HCT116 (cell line): ENCODE results near the gene ST6GALNAC2. TPM values are rescaled to one million over a fixed set of nuclear protein-coding genes. Genes with fewer than 3 reads are reported as not detected.

ENCODE experiments used
- ATAC-seq: fragments of 200-7000 bp; cut with Tn5 transposase; 2 replicates; pipeline ENCODE4 v1.9.1; 2020; ENCODE audit warnings: mild to moderate bottlenecking, moderate library complexity
- BruUV-seq: library from RNA; stranded (reverse); fragments of 400-500 nt; replicated peaks from 2 replicates; lab custom pipeline; 2021; lab: Mats Ljungman, UMichigan
- CTCF ChIA-PET: fragments of 300-600 bp; sonication (Branson Sonifier 250); formaldehyde crosslinking; loops from one replicate; lab custom pipeline; 2021; ENCODE audit warnings: antibody characterized with exemption; lab: Charles Lee
- POLR2A ChIA-PET: fragments of 300-600, 350-600 bp; sonication (Branson Sonifier 250); formaldehyde crosslinking; loops from one replicate; lab custom pipeline; 2021; ENCODE audit warnings: antibody characterized with exemption; lab: Charles Lee
- RAD21 ChIA-PET, 2 experiments: fragments of 300-600 bp; sonication (Branson Sonifier 250); formaldehyde crosslinking; loops; one replicate each; lab custom pipeline; 2023; ENCODE audit warnings: low total read pairs in 2 of 2; ENCODE audit not compliant: uncharacterized antibody in 2 of 2, unreplicated experiment in 2 of 2, low non-redundant PET in 1 of 2; lab: Charles Lee
- DNase-seq: peaks from one replicate; pipeline ENCODE4 v3.0.0-alpha.2; 2010; ENCODE audit warnings: low read depth, low spot score
- H2AFZ ChIP-seq: fragments of 200-600 bp; shearing (Covaris generic), sonication (generic); 2 replicates; pipeline ENCODE4 v1.6.1; 2017; ENCODE audit warnings: low read depth, mixed run types, mixed read lengths, antibody characterized with exemption, low read length; ENCODE audit not compliant: poor library complexity, severe bottlenecking
- H3K27ac ChIP-seq: 2 replicates; pipeline ENCODE4 v1.5.1; 2012; ENCODE audit warnings: low read depth, low read length
- H3K27me3 ChIP-seq: fragments of 200-600 bp; sonication (generic); 2 replicates; pipeline ENCODE4 v1.6.1; 2016; ENCODE audit warnings: mixed run types, low read length, mixed read lengths; ENCODE audit not compliant: insufficient read depth
- H3K36me3 ChIP-seq, 2 experiments: fragments of 200-500 bp in 1 of 2; fragments of 200-600 bp in 1 of 2; sonication (Bioruptor generic) in 1 of 2; sonication (generic) in 1 of 2; 2 replicates each; pipeline versions ENCODE4 v1.5.1 to v1.6.1; 2014 to 2016; ENCODE audit warnings: low read length in 2 of 2, inconsistent platforms in 1 of 2, mixed read lengths in 1 of 2, mixed run types in 1 of 2; ENCODE audit not compliant: insufficient read depth in 2 of 2, control insufficient read depth in 1 of 2
- H3K4me1 ChIP-seq, 2 experiments: fragments of 200-600 bp in 1 of 2; sonication (generic) in 1 of 2; 2 replicates each; pipeline versions ENCODE4 v1.5.1 to v1.6.1; 2012 to 2017; ENCODE audit warnings: low read length in 2 of 2, inconsistent platforms in 1 of 2, mild to moderate bottlenecking in 1 of 2, mixed read lengths in 1 of 2, mixed run types in 1 of 2, moderate library complexity in 1 of 2; ENCODE audit not compliant: insufficient read depth in 2 of 2, control insufficient read depth in 1 of 2
- H3K4me2 ChIP-seq: fragments of 200-600 bp; sonication (generic); 2 replicates; pipeline ENCODE4 v1.6.1; 2017; ENCODE audit warnings: mixed run types, low read length, mixed read lengths
- H3K4me3 ChIP-seq, 2 experiments: fragments of 200-600 bp in 1 of 2; sonication (generic) in 1 of 2; replicated peaks in 1 of 2; 2 replicates each; pipeline ENCODE4 v1.5.1; 2011 to 2016; ENCODE audit warnings: low read length in 2 of 2, control low read depth in 1 of 2, low read depth in 1 of 2, mild to moderate bottlenecking in 1 of 2, mixed read lengths in 1 of 2, mixed run types in 1 of 2
- H3K79me2 ChIP-seq: fragments of 200-600 bp; sonication (generic); 2 replicates; pipeline ENCODE4 v1.6.1; 2017; ENCODE audit warnings: mild to moderate bottlenecking, mixed run types, low read length, moderate library complexity, mixed read lengths; ENCODE audit not compliant: insufficient read depth
- H3K9ac ChIP-seq: fragments of 200-600 bp; sonication (generic); 2 replicates; pipeline ENCODE4 v1.6.1; 2016; ENCODE audit warnings: low read length, mixed read lengths
- H3K9me2 ChIP-seq: fragments of 200-600 bp; sonication (generic), shearing (Covaris generic); 2 replicates; pipeline ENCODE4 v1.6.1; 2017; ENCODE audit warnings: mixed run types, mild to moderate bottlenecking, moderate library complexity; ENCODE audit not compliant: insufficient read depth
- H3K9me3 ChIP-seq, 2 experiments: fragments of 200-500 bp in 1 of 2; fragments of 200-600 bp in 1 of 2; sonication (Bioruptor generic) in 1 of 2; sonication (generic) in 1 of 2; 2 replicates each; pipeline ENCODE4 v1.6.1; 2014 to 2017; ENCODE audit warnings: low read length in 2 of 2, mixed read lengths in 2 of 2, inconsistent platforms in 1 of 2, low read depth in 1 of 2, mild to moderate bottlenecking in 1 of 2, mixed run types in 1 of 2, moderate library complexity in 1 of 2; ENCODE audit not compliant: control insufficient read depth in 1 of 2, insufficient read depth in 1 of 2
- H4K20me1 ChIP-seq: fragments of 200-600 bp; sonication (generic), shearing (Covaris generic); 2 replicates; pipeline ENCODE4 v1.6.1; 2017; ENCODE audit warnings: mixed run types, mild to moderate bottlenecking, moderate library complexity; ENCODE audit not compliant: insufficient read depth
- ELF1 ChIP-seq: IDR thresholded peaks from 2 replicates; pipeline ENCODE4 v1.6.1; 2012; ENCODE audit warnings: low read depth, borderline replicate concordance
- FOSL1 ChIP-seq: IDR thresholded peaks from 2 replicates; pipeline ENCODE4 v1.6.1; 2012; ENCODE audit warnings: low read depth
- POLR2A ChIP-seq: IDR thresholded peaks from 2 replicates; pipeline ENCODE4 v1.7.0; 2011; ENCODE audit warnings: borderline replicate concordance; ENCODE audit not compliant: insufficient read depth, insufficient read length; ENCODE audit errors: extremely low read depth
- SRF ChIP-seq: IDR thresholded peaks from 2 replicates; pipeline ENCODE4 v1.6.1; 2012; ENCODE audit warnings: low read depth
- YY1 ChIP-seq: IDR thresholded peaks from 2 replicates; pipeline ENCODE4 v1.6.1; 2011; ENCODE audit warnings: low read length, low read depth, moderate library complexity, mild to moderate bottlenecking; ENCODE audit not compliant: insufficient replicate concordance; ENCODE audit errors: extremely low read depth
- intact Hi-C: fragments of 100-400 bp; cut with micrococcal nuclease; formaldehyde crosslinking; loops from 2 replicates; pipeline ENCODE4 v1.10.0; 2022
- total RNA-seq: library from RNA; stranded (reverse); gene quantifications from one replicate; pipeline ENCODE4 v1.2.1, GENCODE V29; 2021; ENCODE audit not compliant: unreplicated experiment
- TF ChIP-seq, protein P1 (sequence below), 3 experiments: fragments of 200-600 bp in 1 of 3; sonication (generic) in 1 of 3; IDR thresholded peaks in 2 of 3; conservative IDR thresholded peaks in 1 of 3; 2 replicates each; pipeline ENCODE4 v1.5.1; 2012 to 2017; ENCODE audit warnings: low read depth in 2 of 3, low read length in 2 of 3, antibody characterized with exemption in 1 of 3, borderline replicate concordance in 1 of 3, control low read depth in 1 of 3, mild to moderate bottlenecking in 1 of 3, mixed read lengths in 1 of 3, mixed run types in 1 of 3, moderate library complexity in 1 of 3; ENCODE audit not compliant: insufficient read depth in 1 of 3
- TF ChIP-seq, protein P2 (sequence below): IDR thresholded peaks from 2 replicates; pipeline ENCODE4 v1.6.1; 2012; ENCODE audit warnings: low read depth
- TF ChIP-seq, protein P3 (sequence below): IDR thresholded peaks from 2 replicates; pipeline ENCODE4 v1.6.1; 2012

ST6GALNAC2 gene
- total RNA-seq, 1 experiment from 2014 or later: 14.7 TPM

DNA sequence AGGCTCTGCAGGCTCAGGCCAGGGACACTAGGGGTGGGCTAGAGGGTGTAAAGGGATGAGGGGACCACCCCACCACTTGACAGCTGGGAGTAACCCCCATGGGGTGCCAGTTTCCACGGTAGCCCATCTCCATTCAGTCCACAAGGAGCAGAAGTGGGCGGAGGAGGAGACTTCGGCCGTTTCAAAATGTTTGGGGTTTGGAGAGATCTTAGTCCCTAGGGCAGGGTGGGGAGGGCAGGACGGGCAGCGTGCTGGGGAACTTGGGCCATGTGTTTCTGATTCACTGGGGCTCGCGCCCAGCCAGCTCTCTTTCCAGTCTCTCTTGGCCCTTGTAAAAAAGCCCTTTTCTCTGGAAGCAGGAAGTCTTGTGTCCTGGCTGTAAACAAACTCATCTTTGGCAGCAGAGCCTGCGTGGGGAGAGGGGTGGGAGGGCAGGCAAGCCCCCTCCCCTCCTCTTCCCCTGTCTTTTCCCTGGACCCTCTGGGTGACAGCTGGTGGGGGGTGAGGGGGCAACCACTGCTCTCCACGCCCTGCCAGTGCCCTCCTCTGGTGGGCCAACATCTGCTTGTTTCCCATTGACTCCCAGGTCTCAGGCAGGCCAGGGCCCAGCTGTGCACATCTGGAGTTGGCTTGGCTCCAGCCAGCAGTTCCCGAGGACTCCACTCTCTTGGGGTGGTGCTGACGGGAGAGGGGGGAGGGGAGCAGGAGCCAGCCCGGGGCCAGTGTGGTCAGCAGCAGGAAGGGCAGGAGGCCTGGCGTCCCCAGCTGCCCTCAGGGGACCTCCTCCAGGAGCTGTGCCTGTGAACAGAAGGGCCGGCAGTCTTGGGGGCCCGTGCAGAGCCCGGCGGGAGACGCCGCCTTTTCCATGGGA, 56.2 kb downstream of the ST6GALNAC2 start:
- Histone ChIP-seq H3K4me1 (peaks cover 10 to 29% of the 10 kb centered on the region in 2 experiments; a peak in 3 of 4 replicates), H3K79me2 (no peaks in the 10 kb centered on the region), H3K27ac (peak overlapping the region; percentile 12; the same call in 1 of the 2 replicates), H3K4me2 (0 out of 2 replicates have a peak overlapping the region, but pooled peaks have one; percentile 21), H2AFZ (no peak overlapping the region), H3K27me3 (no peaks in the 10 kb centered on the region), H3K9me3 (no peaks in the 10 kb centered on the region), H3K36me3 (no peaks in the 10 kb centered on the region), H3K9ac (no peak overlapping the region), H4K20me1 (no peaks in the 10 kb centered on the region), H3K9me2 (no peaks in the 10 kb centered on the region), H3K4me3 (no peak overlapping the region)
- POLR2A ChIA-PET: no interaction called here
- no TSS peak for BruUV-seq
- TF ChIP-seq POLR2A (no peak), SRF (no peak), YY1 (no peak), ELF1 (no peak), FOSL1 (no peak)
- TF ChIP-seq, protein P1, sequence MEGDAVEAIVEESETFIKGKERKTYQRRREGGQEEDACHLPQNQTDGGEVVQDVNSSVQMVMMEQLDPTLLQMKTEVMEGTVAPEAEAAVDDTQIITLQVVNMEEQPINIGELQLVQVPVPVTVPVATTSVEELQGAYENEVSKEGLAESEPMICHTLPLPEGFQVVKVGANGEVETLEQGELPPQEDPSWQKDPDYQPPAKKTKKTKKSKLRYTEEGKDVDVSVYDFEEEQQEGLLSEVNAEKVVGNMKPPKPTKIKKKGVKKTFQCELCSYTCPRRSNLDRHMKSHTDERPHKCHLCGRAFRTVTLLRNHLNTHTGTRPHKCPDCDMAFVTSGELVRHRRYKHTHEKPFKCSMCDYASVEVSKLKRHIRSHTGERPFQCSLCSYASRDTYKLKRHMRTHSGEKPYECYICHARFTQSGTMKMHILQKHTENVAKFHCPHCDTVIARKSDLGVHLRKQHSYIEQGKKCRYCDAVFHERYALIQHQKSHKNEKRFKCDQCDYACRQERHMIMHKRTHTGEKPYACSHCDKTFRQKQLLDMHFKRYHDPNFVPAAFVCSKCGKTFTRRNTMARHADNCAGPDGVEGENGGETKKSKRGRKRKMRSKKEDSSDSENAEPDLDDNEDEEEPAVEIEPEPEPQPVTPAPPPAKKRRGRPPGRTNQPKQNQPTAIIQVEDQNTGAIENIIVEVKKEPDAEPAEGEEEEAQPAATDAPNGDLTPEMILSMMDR (IDR thresholded peaks at IDR 0.05 in 2 of 3, conservative IDR thresholded peaks at IDR 0.05 in 1 of 3; ENCODE audit: borderline replicate concordance in 1 of 3, insufficient read depth in 1 of 3, low read depth in 2 of 3, low read length in 2 of 3): peak in 1 of 3 experiments; percentile 6; a peak in 1 of 6 replicates
- TF ChIP-seq, protein P2, sequence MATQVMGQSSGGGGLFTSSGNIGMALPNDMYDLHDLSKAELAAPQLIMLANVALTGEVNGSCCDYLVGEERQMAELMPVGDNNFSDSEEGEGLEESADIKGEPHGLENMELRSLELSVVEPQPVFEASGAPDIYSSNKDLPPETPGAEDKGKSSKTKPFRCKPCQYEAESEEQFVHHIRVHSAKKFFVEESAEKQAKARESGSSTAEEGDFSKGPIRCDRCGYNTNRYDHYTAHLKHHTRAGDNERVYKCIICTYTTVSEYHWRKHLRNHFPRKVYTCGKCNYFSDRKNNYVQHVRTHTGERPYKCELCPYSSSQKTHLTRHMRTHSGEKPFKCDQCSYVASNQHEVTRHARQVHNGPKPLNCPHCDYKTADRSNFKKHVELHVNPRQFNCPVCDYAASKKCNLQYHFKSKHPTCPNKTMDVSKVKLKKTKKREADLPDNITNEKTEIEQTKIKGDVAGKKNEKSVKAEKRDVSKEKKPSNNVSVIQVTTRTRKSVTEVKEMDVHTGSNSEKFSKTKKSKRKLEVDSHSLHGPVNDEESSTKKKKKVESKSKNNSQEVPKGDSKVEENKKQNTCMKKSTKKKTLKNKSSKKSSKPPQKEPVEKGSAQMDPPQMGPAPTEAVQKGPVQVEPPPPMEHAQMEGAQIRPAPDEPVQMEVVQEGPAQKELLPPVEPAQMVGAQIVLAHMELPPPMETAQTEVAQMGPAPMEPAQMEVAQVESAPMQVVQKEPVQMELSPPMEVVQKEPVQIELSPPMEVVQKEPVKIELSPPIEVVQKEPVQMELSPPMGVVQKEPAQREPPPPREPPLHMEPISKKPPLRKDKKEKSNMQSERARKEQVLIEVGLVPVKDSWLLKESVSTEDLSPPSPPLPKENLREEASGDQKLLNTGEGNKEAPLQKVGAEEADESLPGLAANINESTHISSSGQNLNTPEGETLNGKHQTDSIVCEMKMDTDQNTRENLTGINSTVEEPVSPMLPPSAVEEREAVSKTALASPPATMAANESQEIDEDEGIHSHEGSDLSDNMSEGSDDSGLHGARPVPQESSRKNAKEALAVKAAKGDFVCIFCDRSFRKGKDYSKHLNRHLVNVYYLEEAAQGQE: no peak
- TF ChIP-seq, protein P3, sequence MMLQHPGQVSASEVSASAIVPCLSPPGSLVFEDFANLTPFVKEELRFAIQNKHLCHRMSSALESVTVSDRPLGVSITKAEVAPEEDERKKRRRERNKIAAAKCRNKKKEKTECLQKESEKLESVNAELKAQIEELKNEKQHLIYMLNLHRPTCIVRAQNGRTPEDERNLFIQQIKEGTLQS: no peak
- DNase-seq (no peak), ATAC-seq (peak; percentile 29; the same call in 1 of the 2 replicates)
- RAD21 ChIA-PET: interaction anchor here in 1 of 2 experiments (1.4 kb wide), 1 partner anchor 11 kb away, joined by 4 read pairs; the partner anchor contains the start of gene PRCD
- CTCF ChIA-PET: interaction anchor here (0.6 to 2.8 kb wide), 4 partner anchors 11 to 95 kb away, joined by 3 to 10 read pairs (median 5); partner anchors contain the start of gene PRCD
- intact Hi-C loops: no loop called here
